H1 (cell line): ENCODE measurements around the gene STARD7. TPM values are rescaled to one million over a fixed set of nuclear protein-coding genes. Genes with fewer than 3 reads are reported as not detected.

Experiments used
- CTCF ChIA-PET: fragments of 300-600 bp; sonication (Branson Sonifier 250); formaldehyde crosslinking; loops from one replicate; lab custom pipeline; 2021; ENCODE audit not compliant: partially characterized antibody; lab: Charles Lee
- POLR2A ChIA-PET: fragments of 300-600 bp; sonication (Branson Sonifier 250); formaldehyde crosslinking; loops from one replicate; lab custom pipeline; 2021; ENCODE audit warnings: inconsistent platforms; ENCODE audit not compliant: partially characterized antibody; lab: Charles Lee
- DNase-seq, 2 experiments: peaks; one replicate each; pipeline versions ENCODE4 v3.0.0 to v3.0.0-alpha.2; 2010 to 2022; ENCODE audit warnings: low spot score in 2 of 2, low read depth in 1 of 2, mixed read lengths in 1 of 2
- FAIRE-seq: peaks from 2 replicates; lab custom pipeline; 2011; peaks lifted over from hg19 to GRCh38; lab: Jason Lieb, UNC
- H2AFZ ChIP-seq: 2 replicates; pipeline ENCODE4 v1.8.1; 2012; ENCODE audit warnings: low read length, inconsistent platforms
- H2AK5ac ChIP-seq: 2 replicates; pipeline ENCODE4 v1.6.1; 2013; ENCODE audit warnings: low read depth, low read length
- H2BK120ac ChIP-seq: replicated peaks from 2 replicates; pipeline ENCODE3; 2013; ENCODE audit warnings: low read depth, low read length, inconsistent platforms
- H2BK12ac ChIP-seq: 2 replicates; pipeline ENCODE4 v1.6.1; 2013; ENCODE audit warnings: low read depth, low read length
- H2BK15ac ChIP-seq: 2 replicates; pipeline ENCODE4 v1.6.1; 2013; ENCODE audit warnings: low read length
- H2BK20ac ChIP-seq: 2 replicates; pipeline ENCODE4 v1.6.1; 2013; ENCODE audit warnings: low read length
- H2BK5ac ChIP-seq: 2 replicates; pipeline ENCODE4 v1.6.1; 2013; ENCODE audit warnings: low read depth, low read length
- H3K14ac ChIP-seq: 2 replicates; pipeline ENCODE4 v1.6.1; 2013; ENCODE audit warnings: inconsistent platforms; ENCODE audit not compliant: insufficient read length
- H3K18ac ChIP-seq: 2 replicates; pipeline ENCODE4 v1.6.1; 2013; ENCODE audit warnings: low read length; ENCODE audit errors: extremely low read depth
- H3K23ac ChIP-seq: 2 replicates; pipeline ENCODE4 v1.6.1; 2013; ENCODE audit warnings: inconsistent platforms; ENCODE audit not compliant: insufficient read length
- H3K23me2 ChIP-seq: 2 replicates; pipeline ENCODE4 v1.6.1; 2013; ENCODE audit warnings: low read depth, low read length
- H3K27ac ChIP-seq: 2 replicates; pipeline ENCODE4 v1.6.1; 2011; ENCODE audit warnings: low read depth, low read length, inconsistent platforms
- H3K27me3 ChIP-seq, 4 experiments: replicated peaks in 1 of 4; 1 replicate in 1 of 4; 2 replicates in 3 of 4; pipeline versions ENCODE4 v1.6.1 to v1.8.1; 2011 to 2013; ENCODE audit warnings: low read length in 3 of 4, mild to moderate bottlenecking in 3 of 4, inconsistent platforms in 2 of 4, mixed read lengths in 2 of 4, moderate library complexity in 1 of 4; ENCODE audit not compliant: control insufficient read depth in 3 of 4, insufficient read depth in 3 of 4; ENCODE audit errors: extremely low read depth in 1 of 4
- H3K36me3 ChIP-seq, 4 experiments: 2 replicates each; pipeline versions ENCODE4 v1.6.1 to v1.8.1; 2011 to 2013; ENCODE audit warnings: mild to moderate bottlenecking in 4 of 4, low read length in 3 of 4, moderate library complexity in 2 of 4, control low read depth in 1 of 4, inconsistent platforms in 1 of 4; ENCODE audit not compliant: insufficient read depth in 4 of 4, control insufficient read depth in 2 of 4
- H3K4ac ChIP-seq: replicated peaks from 2 replicates; pipeline ENCODE3; 2013; ENCODE audit warnings: low read length, low read depth, mixed read lengths, inconsistent platforms; ENCODE audit not compliant: insufficient read length
- H3K4me1 ChIP-seq, 4 experiments: replicated peaks in 1 of 4; 1 replicate in 1 of 4; 2 replicates in 3 of 4; pipeline versions ENCODE4 v1.6.1 to v1.8.1; 2011 to 2013; ENCODE audit warnings: low read length in 3 of 4, inconsistent platforms in 2 of 4, mixed read lengths in 1 of 4; ENCODE audit not compliant: insufficient read depth in 4 of 4, control insufficient read depth in 3 of 4
- H3K4me2 ChIP-seq, 2 experiments: 2 replicates each; pipeline versions ENCODE4 v1.6.1 to v1.8.1; 2011 to 2013; ENCODE audit warnings: low read depth in 2 of 2, low read length in 2 of 2, control low read depth in 1 of 2, inconsistent platforms in 1 of 2, mild to moderate bottlenecking in 1 of 2; ENCODE audit not compliant: insufficient read depth in 1 of 2
- H3K4me3 ChIP-seq, 4 experiments: fragments of 200-600, 300-600 bp in 1 of 4; sonication (generic), shearing (Covaris generic), sonication (Bioruptor Twin) in 1 of 4; 2 replicates each; pipeline versions ENCODE4 v1.5.1 to v1.8.1; 2011 to 2016; ENCODE audit warnings: low read length in 4 of 4, low read depth in 3 of 4, control low read depth in 2 of 4, inconsistent platforms in 2 of 4, mild to moderate bottlenecking in 2 of 4, mixed read lengths in 1 of 4, moderate library complexity in 1 of 4; ENCODE audit not compliant: insufficient read depth in 2 of 4; ENCODE audit errors: extremely low read depth in 1 of 4
- H3K56ac ChIP-seq: replicated peaks from 2 replicates; pipeline ENCODE3; 2013; ENCODE audit warnings: low read depth, mild to moderate bottlenecking, mixed read lengths, low read length, inconsistent platforms; ENCODE audit not compliant: insufficient read length
- H3K79me1 ChIP-seq: 2 replicates; pipeline ENCODE4 v1.6.1; 2013; ENCODE audit warnings: low read depth, low read length, control low read depth
- H3K79me2 ChIP-seq, 2 experiments: 2 replicates each; pipeline versions ENCODE4 v1.6.1 to v1.8.1; 2012 to 2013; ENCODE audit warnings: low read length in 2 of 2, mild to moderate bottlenecking in 2 of 2, inconsistent platforms in 1 of 2; ENCODE audit not compliant: insufficient read depth in 2 of 2, control insufficient read depth in 1 of 2
- H3K9ac ChIP-seq, 4 experiments: replicated peaks in 1 of 4; 1 replicate in 1 of 4; 2 replicates in 3 of 4; pipeline versions ENCODE4 v1.6.1 to v1.8.1; 2011 to 2013; ENCODE audit warnings: low read depth in 3 of 4, low read length in 3 of 4, control low read depth in 2 of 4, mild to moderate bottlenecking in 2 of 4, moderate library complexity in 2 of 4, inconsistent platforms in 1 of 4; ENCODE audit errors: extremely low read depth in 1 of 4
- H3K9me3 ChIP-seq, 2 experiments: 2 replicates each; pipeline versions ENCODE4 v1.6.1 to v1.8.1; 2012 to 2013; ENCODE audit warnings: mild to moderate bottlenecking in 2 of 2, moderate library complexity in 2 of 2, control low read depth in 1 of 2, inconsistent platforms in 1 of 2, low read depth in 1 of 2, low read length in 1 of 2, mixed read lengths in 1 of 2; ENCODE audit not compliant: insufficient read depth in 2 of 2
- H4K20me1 ChIP-seq, 2 experiments: replicated peaks in 1 of 2; 2 replicates each; pipeline versions ENCODE3 to v1.8.1; 2011 to 2013; ENCODE audit warnings: inconsistent platforms in 2 of 2, low read length in 2 of 2, mild to moderate bottlenecking in 1 of 2; ENCODE audit not compliant: insufficient read depth in 2 of 2, control insufficient read depth in 1 of 2
- H4K5ac ChIP-seq: 2 replicates; pipeline ENCODE4 v1.6.1; 2013; ENCODE audit warnings: low read length, low read depth, mixed read lengths, inconsistent platforms; ENCODE audit not compliant: insufficient read length
- H4K8ac ChIP-seq: 2 replicates; pipeline ENCODE4 v1.8.0; 2013; ENCODE audit warnings: mild to moderate bottlenecking, moderate library complexity, low read length, inconsistent platforms; ENCODE audit not compliant: insufficient read depth; ENCODE audit errors: extremely low read depth
- H4K91ac ChIP-seq: replicated peaks from 2 replicates; pipeline ENCODE3; 2013; ENCODE audit warnings: low read length, mixed read lengths, inconsistent platforms; ENCODE audit not compliant: insufficient read length
- HDAC2 ChIP-seq, 2 experiments: fragments of 300-600 bp in 1 of 2; sonication (generic) in 1 of 2; IDR thresholded peaks; 2 replicates each; pipeline ENCODE4 v1.6.1; 2011 to 2012; ENCODE audit warnings: low read depth in 2 of 2, low read length in 2 of 2, mild to moderate bottlenecking in 2 of 2, moderate library complexity in 2 of 2, borderline replicate concordance in 1 of 2, inconsistent platforms in 1 of 2
- KDM1A ChIP-seq: fragments of 200-600, 300-600 bp; sonication (generic); IDR thresholded peaks from 2 replicates; pipeline ENCODE4 v1.7.1; 2016; ENCODE audit warnings: mild to moderate bottlenecking, low read length, borderline replicate concordance
- WGBS, 2 experiments: shearing (Covaris generic) in 1 of 2; methylation state at CpG; one replicate each; pipeline versions ENCODE4 v1.1.6 to v1.1.7; 2013 to 2015; ENCODE audit warnings: low lambda C conversion rate in 2 of 2, mixed read lengths in 2 of 2, inconsistent platforms in 1 of 2, low coverage in 1 of 2, missing lambda C conversion rate in 1 of 2; ENCODE audit not compliant: insufficient replicate concordance in 2 of 2, insufficient coverage in 1 of 2, insufficient read length in 1 of 2; ENCODE audit errors: extremely low coverage in 1 of 2, missing lambda C conversion rate in 1 of 2; 5-methylcytosine and 5-hydroxymethylcytosine counted together
- polyA plus RNA-seq, 7 experiments: library from polyadenylated mRNA; depleted of rRNA in 3 of 7; stranded (reverse) in 5 of 7; unstranded in 2 of 7; fragments of >200 nt in 5 of 7; fragments of 200-250 nt in 2 of 7; gene quantifications; 1 replicate in 5 of 7; 2 replicates in 1 of 7; 4 replicates in 1 of 7; pipeline versions ENCODE4 v1.2.1 to v1.2.3, GENCODE V29; 2011 to 2013; ENCODE audit warnings: missing spikeins in 2 of 7, mixed read lengths in 2 of 7
- total RNA-seq: library from RNA; stranded (reverse); fragmentation: NEBNext Ultra II Directional; extraction: Animal tissue kit (Norgen Biotek cat#: 25700); gene quantifications from 2 replicates; pipeline ENCODE4 v1.2.1, GENCODE V29; 2021
- TF ChIP-seq, protein P1 (sequence below): IDR thresholded peaks from 2 replicates; pipeline ENCODE4 v1.6.1; 2012; ENCODE audit warnings: low read length, inconsistent platforms

STARD7 gene
- total and polyA plus RNA-seq, 2 of the 8 experiments (the other 6 are each of a cell fraction or from before 2014, with no cell fraction given): 89.1 to 200 TPM

DNA sequence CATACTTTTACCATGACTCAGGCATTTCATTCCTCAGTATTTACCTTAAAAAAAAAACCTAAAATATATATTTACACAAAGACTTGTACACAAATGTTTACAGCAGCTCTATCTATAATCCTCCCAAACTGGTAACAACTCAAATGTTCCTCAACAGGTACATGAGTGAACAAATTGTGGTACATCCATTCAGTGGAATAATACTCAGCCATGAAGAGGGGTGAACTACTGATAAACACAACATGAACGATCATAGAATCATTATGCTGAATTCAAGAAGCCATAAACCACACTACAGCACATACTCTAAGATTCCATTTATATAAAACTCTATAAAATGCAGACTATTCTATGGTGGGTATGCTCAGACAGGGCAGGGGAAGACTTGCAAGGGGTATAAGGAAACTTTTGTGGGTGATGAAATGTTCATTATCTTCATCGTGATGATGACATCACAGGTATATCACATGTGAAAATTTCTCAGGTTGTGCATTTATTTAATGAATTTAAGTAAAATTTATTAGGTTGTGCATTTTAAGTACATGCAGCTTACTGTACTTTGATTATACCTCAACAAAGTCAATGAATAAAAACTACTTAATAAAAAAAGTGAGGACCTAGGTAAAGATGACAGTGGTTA, 38.6 kb downstream of the STARD7 start:
- Histone ChIP-seq H3K9ac (no peak overlapping the region), H3K56ac (no peak overlapping the region), H2BK20ac (no peak overlapping the region), H4K91ac (no peak overlapping the region), H4K5ac (no peak overlapping the region), H3K18ac (no peak overlapping the region), H2BK15ac (no peak overlapping the region), H3K27me3 (no peaks in the 10 kb centered on the region), H3K23ac (no peak overlapping the region), H3K79me2 (no peaks in the 10 kb centered on the region), H3K4ac (no peak overlapping the region), H3K9me3 (peaks cover 0 to 3% of the 10 kb centered on the region in 2 experiments; a peak in 1 of 4 replicates), H3K27ac (no peak overlapping the region), H3K4me2 (no peak overlapping the region), H3K4me1 (0 out of 7 replicates have a peak, but pooled peaks cover 0 to 2% (median 0%) of the 10 kb centered on the region in 4 experiments), H2BK120ac (no peak overlapping the region), H3K14ac (no peak overlapping the region), H2BK5ac (no peak overlapping the region), H3K4me3 (no peak overlapping the region), H2AK5ac (no peak overlapping the region), H4K8ac (no peak overlapping the region), H2AFZ (no peak overlapping the region), H4K20me1 (no peaks in the 10 kb centered on the region), H3K36me3 (no peaks in the 10 kb centered on the region), H3K79me1 (no peaks in the 10 kb centered on the region), H3K23me2 (no peaks in the 10 kb centered on the region), H2BK12ac (no peak overlapping the region)
- 81% methylated on average over 2 of the region's 2 CpGs; no CpG with 5 or more reads in 1 of the 2 experiments for WGBS, 2 experiments
- POLR2A ChIA-PET: interaction anchor here (0.6 kb wide), 1 partner anchor 39 kb away, joined by 3 read pairs; the partner anchor contains the start of gene STARD7
- FAIRE-seq: no peak
- CTCF ChIA-PET: interaction anchor here (0.6 to 0.9 kb wide), 2 partner anchors 42 to 91 kb away, joined by 3 read pairs; no protein-coding TSS in a partner anchor
- no peak for DNase-seq
- TF ChIP-seq HDAC2 (IDR thresholded peaks at IDR 0.05; ENCODE audit: borderline replicate concordance in 1 of 2, low read depth in 2 of 2, low read length in 2 of 2) (peak in 1 of 2 experiments; percentile 70; a peak in 1 of 4 replicates), KDM1A (peak; percentile 73)
- TF ChIP-seq, protein P1, sequence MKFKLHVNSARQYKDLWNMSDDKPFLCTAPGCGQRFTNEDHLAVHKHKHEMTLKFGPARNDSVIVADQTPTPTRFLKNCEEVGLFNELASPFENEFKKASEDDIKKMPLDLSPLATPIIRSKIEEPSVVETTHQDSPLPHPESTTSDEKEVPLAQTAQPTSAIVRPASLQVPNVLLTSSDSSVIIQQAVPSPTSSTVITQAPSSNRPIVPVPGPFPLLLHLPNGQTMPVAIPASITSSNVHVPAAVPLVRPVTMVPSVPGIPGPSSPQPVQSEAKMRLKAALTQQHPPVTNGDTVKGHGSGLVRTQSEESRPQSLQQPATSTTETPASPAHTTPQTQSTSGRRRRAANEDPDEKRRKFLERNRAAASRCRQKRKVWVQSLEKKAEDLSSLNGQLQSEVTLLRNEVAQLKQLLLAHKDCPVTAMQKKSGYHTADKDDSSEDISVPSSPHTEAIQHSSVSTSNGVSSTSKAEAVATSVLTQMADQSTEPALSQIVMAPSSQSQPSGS: no peak
